K562 (cell line): ENCODE measurements around the gene CAPN3. TPM values are rescaled to one million over a fixed set of nuclear protein-coding genes. Genes with fewer than 3 reads are reported as not detected.

Experiments
- ATAC-seq: fragments of 200-7000 bp; cut with Tn5 transposase; 3 replicates; pipeline ENCODE4 v1.9.1; 2020; ENCODE audit warnings: moderate library complexity
- BruUV-seq: library from RNA; stranded (reverse); fragments of 400-500 nt; replicated peaks from 2 replicates; lab custom pipeline; 2021; lab: Mats Ljungman, UMichigan
- CTCF ChIA-PET: fragments of 300-600 bp; formaldehyde crosslinking; extraction: SDS; loops from one replicate; lab custom pipeline; 2021; ENCODE audit warnings: low intra/inter-chr PET ratio; lab: Yijun Ruan, JAX
- POLR2A ChIA-PET: fragments of 300-600, 350-650 bp; sonication (Branson Sonifier 250); formaldehyde crosslinking; extraction: SDS; loops from one replicate; lab custom pipeline; 2021; ENCODE audit warnings: antibody characterized with exemption, inconsistent platforms; lab: Yijun Ruan, JAX
- DNase-seq, 4 experiments: peaks; one replicate each; pipeline versions ENCODE4 v3.0.0 to v3.0.0-alpha.2; 2011 to 2018; ENCODE audit warnings: low spot score in 3 of 4, mixed read lengths in 3 of 4; ENCODE audit errors: extremely low read depth in 1 of 4
- FAIRE-seq: peaks from 2 replicates; lab custom pipeline; 2011; peaks lifted over from hg19 to GRCh38; lab: Jason Lieb, UNC
- H2AFZ ChIP-seq: 2 replicates; pipeline ENCODE4 v1.6.0; 2011; ENCODE audit warnings: low read depth, low read length, control low read depth, inconsistent platforms
- H3K27ac ChIP-seq: fragments of 200-600 bp; 3 replicates; pipeline ENCODE4 v1.8.0; 2011; ENCODE audit warnings: low read depth, mild to moderate bottlenecking, control low read depth, inconsistent platforms, low read length, moderate library complexity, mixed read lengths; ENCODE audit errors: extremely low read depth
- H3K27me3 ChIP-seq, 2 experiments: fragments of 300-600 bp in 1 of 2; 2 replicates in 1 of 2; 3 replicates in 1 of 2; pipeline versions ENCODE4 v1.6.0 to v1.8.0; 2011; ENCODE audit warnings: inconsistent platforms in 2 of 2, low read length in 2 of 2, mild to moderate bottlenecking in 1 of 2, mixed read lengths in 1 of 2, moderate library complexity in 1 of 2; ENCODE audit not compliant: control insufficient read depth in 2 of 2, insufficient read depth in 2 of 2
- H3K36me3 ChIP-seq: fragments of 300-600 bp; 3 replicates; pipeline ENCODE4 v1.8.0; 2011; ENCODE audit warnings: mild to moderate bottlenecking, low read length, inconsistent platforms; ENCODE audit not compliant: control insufficient read depth, insufficient read depth
- H3K4me1 ChIP-seq, 2 experiments: fragments of 200-600 bp in 1 of 2; replicated peaks in 1 of 2; 2 replicates in 1 of 2; 3 replicates in 1 of 2; pipeline versions ENCODE4 v1.5.1 to v1.8.0; 2011; ENCODE audit warnings: inconsistent platforms in 2 of 2, low read length in 2 of 2, mild to moderate bottlenecking in 1 of 2, mixed read lengths in 1 of 2, moderate library complexity in 1 of 2; ENCODE audit not compliant: control insufficient read depth in 2 of 2, insufficient read depth in 2 of 2
- H3K4me2 ChIP-seq: 2 replicates; pipeline ENCODE4 v1.6.1; 2011; ENCODE audit warnings: low read length, control low read depth, inconsistent platforms, mixed read lengths; ENCODE audit not compliant: insufficient read depth
- H3K4me3 ChIP-seq: fragments of 200-600 bp; sonication (generic), shearing (Covaris generic); 2 replicates; pipeline ENCODE4 v1.5.1; 2016; ENCODE audit warnings: control low read depth, inconsistent platforms
- H3K79me2 ChIP-seq: fragments of 200-600 bp; 3 replicates; pipeline ENCODE4 v1.8.0; 2011; ENCODE audit warnings: low read length, inconsistent platforms; ENCODE audit not compliant: control insufficient read depth, insufficient read depth
- H3K9ac ChIP-seq, 2 experiments: 2 replicates each; pipeline versions ENCODE4 v1.6.0 to v1.6.1; 2011; ENCODE audit warnings: low read depth in 2 of 2, low read length in 2 of 2, control low read depth in 1 of 2, inconsistent platforms in 1 of 2, mild to moderate bottlenecking in 1 of 2, mixed read lengths in 1 of 2; ENCODE audit not compliant: insufficient read depth in 1 of 2
- H3K9me1 ChIP-seq: one replicate; pipeline ENCODE4 v1.6.0; 2011; ENCODE audit warnings: inconsistent platforms, mild to moderate bottlenecking, low read length, moderate library complexity; ENCODE audit not compliant: control insufficient read depth, insufficient read depth
- H3K9me3 ChIP-seq: replicated peaks from 2 replicates; pipeline ENCODE4 v1.5.1; 2011; ENCODE audit warnings: low read depth, low read length, inconsistent platforms; ENCODE audit not compliant: control insufficient read depth, insufficient read depth
- H4K20me1 ChIP-seq: replicated peaks from 2 replicates; pipeline ENCODE4 v1.6.1; 2011; ENCODE audit warnings: low read length, inconsistent platforms, mixed read lengths; ENCODE audit not compliant: control insufficient read depth, insufficient read depth
- ATF4 ChIP-seq: fragments of 450-650 bp; formaldehyde crosslinking; IDR thresholded peaks from 2 replicates; pipeline ENCODE4 v1.4.0; 2022; ENCODE audit warnings: mild to moderate bottlenecking, moderate library complexity
- CBFB ChIP-seq: sonication (generic); formaldehyde crosslinking; IDR thresholded peaks from 2 replicates; pipeline ENCODE4 v1.4.0; 2020; ENCODE audit warnings: mild to moderate bottlenecking, missing genetic modification reagents
- E4F1 ChIP-seq: fragments of 250-450 bp; sonication (Bioruptor Pico); IDR thresholded peaks from 2 replicates; pipeline ENCODE4 v1.5.0; 2021; ENCODE audit warnings: mild to moderate bottlenecking, borderline replicate concordance
- EHMT2 ChIP-seq: fragments of 450-650 bp; IDR thresholded peaks from 2 replicates; pipeline ENCODE4 v1.6.1; 2018; ENCODE audit warnings: antibody characterized with exemption
- ID3 ChIP-seq, 2 experiments: fragments of 250-450 bp in 1 of 2; fragments of 450-650 bp in 1 of 2; sonication (Bioruptor Pico) in 1 of 2; IDR thresholded peaks; 2 replicates each; pipeline versions ENCODE4 v1.6.1 to v1.8.0; 2016 to 2021; ENCODE audit warnings: mild to moderate bottlenecking in 2 of 2, moderate library complexity in 2 of 2, missing compliant biosample characterization in 1 of 2, missing genetic modification characterization in 1 of 2
- IRF2 ChIP-seq: sonication (generic); formaldehyde crosslinking; IDR thresholded peaks from 2 replicates; pipeline ENCODE4 v1.8.1; 2022; ENCODE audit warnings: mild to moderate bottlenecking, missing genetic modification reagents
- JUND ChIP-seq, 2 experiments: IDR thresholded peaks; 2 replicates in 1 of 2; 3 replicates in 1 of 2; pipeline ENCODE4 v1.6.1; 2011; ENCODE audit warnings: borderline replicate concordance in 2 of 2, low read depth in 2 of 2, low read length in 2 of 2, improper control_type of control experiment in 1 of 2, missing biosample characterization in 1 of 2, missing genetic modification characterization in 1 of 2, missing genetic modification reagents in 1 of 2
- NCOA1 ChIP-seq: fragments of 450-650 bp; IDR thresholded peaks from 2 replicates; pipeline ENCODE4 v1.6.1; 2016; ENCODE audit warnings: low read depth
- THRB ChIP-seq: fragments of 450-650 bp; formaldehyde crosslinking; conservative IDR thresholded peaks from 2 replicates; pipeline ENCODE4 v1.4.0; 2022; ENCODE audit warnings: mild to moderate bottlenecking, missing genetic modification characterization
- ZBTB8A ChIP-seq: fragments of 450-650 bp; IDR thresholded peaks from 2 replicates; pipeline ENCODE4 v1.6.1; 2018; ENCODE audit warnings: mild to moderate bottlenecking, moderate library complexity; ENCODE audit not compliant: partially characterized antibody
- ZC3H4 ChIP-seq: sonication (generic); formaldehyde crosslinking; IDR thresholded peaks from 2 replicates; pipeline ENCODE4 v1.9.0; 2021; ENCODE audit warnings: missing genetic modification reagents, borderline replicate concordance
- ZNF217 ChIP-seq: sonication (generic); formaldehyde crosslinking; IDR thresholded peaks from 2 replicates; pipeline ENCODE4 v1.8.0; 2022; ENCODE audit warnings: mild to moderate bottlenecking, missing genetic modification reagents
- ZNF449 ChIP-seq: fragments of 250-450 bp; sonication (Bioruptor Pico); IDR thresholded peaks from 2 replicates; pipeline ENCODE4 v1.8.0; 2022; ENCODE audit warnings: moderate library complexity, mild to moderate bottlenecking, inconsistent platforms
- WGBS: fragments of 100-300 bp; shearing (Covaris generic); methylation state at CpG from one replicate; pipeline ENCODE4 v1.1.6; 2016; ENCODE audit warnings: low coverage, mixed read lengths; ENCODE audit not compliant: insufficient coverage; ENCODE audit errors: missing lambda C conversion rate; 5-methylcytosine and 5-hydroxymethylcytosine counted together
- in situ Hi-C: fragments of 300-500 bp; cut with MboI; formaldehyde crosslinking; loops from 4 replicates; pipeline ENCODE4 v1.15.0; 2018; ENCODE audit warnings: inconsistent platforms, mixed read lengths
- intact Hi-C: fragments of 100-400 bp; cut with micrococcal nuclease; formaldehyde crosslinking; loops from 2 replicates; pipeline ENCODE4 v1.14.2; 2022
- polyA plus RNA-seq, 8 experiments: library from polyadenylated mRNA; depleted of rRNA in 4 of 8; stranded (reverse) in 5 of 8; unstranded in 3 of 8; fragments of >200 nt; fragmentation: Nextera tagmentation in 2 of 8; fragmentation: Illumina TruSeq in 1 of 8; extraction: Ambion mirVana in 2 of 8; extraction: Trizol in 1 of 8; gene quantifications; 2 replicates each; pipeline versions ENCODE4 v1.2.1 to v1.2.3, GENCODE V29; 2011 to 2014; ENCODE audit warnings: inconsistent platforms in 1 of 8, missing spikeins in 1 of 8
- total RNA-seq, 7 experiments: library from RNA; depleted of rRNA in 6 of 7; stranded (reverse); fragments of >200 nt in 6 of 7; fragmentation: Illumina TruSeq in 2 of 7; extraction: Trizol in 2 of 7; gene quantifications; 2 replicates each; pipeline versions ENCODE4 v1.2.1 to v1.2.3, GENCODE V29; 2011 to 2021; ENCODE audit warnings: low replicate concordance in 1 of 7

The CAPN3 gene
- total and polyA plus RNA-seq, 9 of the 15 experiments (the other 6 are each of a cell fraction or from before 2014, with no cell fraction given), result 0.03 to 0.34 (median 0.20) TPM; not detected in 2

- TF ChIP-seq ZC3H4 (no peak), JUND (IDR thresholded peaks at IDR 0.05; ENCODE audit: borderline replicate concordance, low read depth, low read length) (no peak), JUND (tag; IDR thresholded peaks at IDR 0.05; ENCODE audit: borderline replicate concordance, low read depth, low read length) (no peak), E4F1 (CRISPR knock-in tag) (no peak), ZNF217 (no peak), ATF4 (CRISPR knock-in tag) (no peak)
Observed at GRCh38 chr15:42349186-42349585, 10.1 kb upstream of the CAPN3 start (continued).

- H3K4me2 ChIP-seq, result no peak overlapping the region
- no peaks in the 10 kb centered on the region for H3K79me2 ChIP-seq
- no peak overlapping the region for H3K4me3 ChIP-seq
- ChIA-PET POLR2A (no interaction called here), CTCF (no interaction called here)
- WGBS, result 44% methylated on average over 7 of the region's 7 CpGs
- no peaks in the 10 kb centered on the region for H3K9me1 ChIP-seq
- no TSS peak for BruUV-seq
- no peaks in the 10 kb centered on the region for H4K20me1 ChIP-seq
- in situ Hi-C loops (no loop called here), intact Hi-C loops (no loop called here)
- ATAC-seq (no peak), DNase-seq (no peak), FAIRE-seq (no peak)
- H3K27ac ChIP-seq, result no peak overlapping the region
- H3K4me1 ChIP-seq, result 0 out of 5 replicates have a peak, but pooled peaks cover 0 to 2% of the 10 kb centered on the region in 2 experiments
- peak overlapping the region in 1 of 2 experiments; percentile 76; a peak in 1 of 4 replicates for H3K9ac ChIP-seq
- no peaks in the 10 kb centered on the region for H3K9me3 ChIP-seq
- H3K27me3 ChIP-seq, result no peaks in the 10 kb centered on the region
- no peak overlapping the region for H2AFZ ChIP-seq
- no peaks in the 10 kb centered on the region for H3K36me3 ChIP-seq
- TF ChIP-seq ZNF449 (CRISPR knock-in tag), result no peak
- no peak for TF ChIP-seq ZBTB8A
- no peak for TF ChIP-seq NCOA1
- TF ChIP-seq THRB (CRISPR knock-in tag), result no peak
- TF ChIP-seq ID3 (CRISPR knock-in tag; IDR thresholded peaks at IDR 0.05), result no peak
- no peak for TF ChIP-seq ID3 (tag; IDR thresholded peaks at IDR 0.05)
- TF ChIP-seq IRF2 (CRISPR knock-in tag), result no peak
- no peak for TF ChIP-seq EHMT2
- TF ChIP-seq CBFB (CRISPR knock-in tag), result no peak
Observed at GRCh38 chr15:42352401-42352800, 6.9 kb upstream of the CAPN3 start.
